B cell (primary cell): ENCODE results near the gene NMT2. TPM values are rescaled to one million over a fixed set of nuclear protein-coding genes. Genes with fewer than 3 reads are reported as not detected.

Experiments
- ATAC-seq: fragments of 200-7000 bp; cut with Tn5 transposase; one replicate; pipeline ENCODE4 v1.10.0; 2021; ENCODE audit warnings: low read depth, mild to moderate bottlenecking, moderate number of reproducible peaks, moderate library complexity
- CTCF ChIA-PET: fragments of 350-600 bp; sonication (Branson Sonifier 250); formaldehyde crosslinking; loops from one replicate; lab custom pipeline; 2021; ENCODE audit warnings: antibody characterized with exemption, inconsistent platforms; lab: Charles Lee
- POLR2A ChIA-PET: fragments of 350-600 bp; sonication (Branson Sonifier 250); formaldehyde crosslinking; loops from one replicate; lab custom pipeline; 2021; ENCODE audit warnings: antibody characterized with exemption; lab: Charles Lee
- DNase-seq: peaks from one replicate; pipeline ENCODE4 v3.0.0; 2013
- H2AFZ ChIP-seq: 2 replicates; pipeline ENCODE4 v1.6.1; 2012; ENCODE audit warnings: mild to moderate bottlenecking, low read depth, low read length; ENCODE audit not compliant: insufficient read depth, poor library complexity, severe bottlenecking
- H3K27ac ChIP-seq, 2 donors: 1 replicate in 1 of 2; 2 replicates in 1 of 2; pipeline ENCODE4 v1.5.1; 2012 to 2013; ENCODE audit warnings: low read length in 2 of 2, mild to moderate bottlenecking in 2 of 2, moderate library complexity in 1 of 2
- H3K27me3 ChIP-seq, 4 experiments: fragments of 200-600 bp in 1 of 4; sonication (generic) in 1 of 4; replicated peaks in 1 of 4; 1 replicate in 2 of 4; 2 replicates in 2 of 4; pipeline versions ENCODE4 v1.6.1 to v1.7.0; 2013 to 2016; ENCODE audit warnings: low read length in 3 of 4, mild to moderate bottlenecking in 2 of 4, mixed read lengths in 1 of 4, moderate library complexity in 1 of 4; ENCODE audit not compliant: insufficient read depth in 4 of 4, control insufficient read depth in 3 of 4; ENCODE audit errors: control extremely low read depth in 1 of 4
- H3K36me3 ChIP-seq, 2 experiments: replicated peaks in 1 of 2; 1 replicate in 1 of 2; 2 replicates in 1 of 2; pipeline versions ENCODE4 v1.6.1 to v1.7.1; 2013; ENCODE audit warnings: low read length in 1 of 2; ENCODE audit not compliant: insufficient read depth in 2 of 2, control insufficient read depth in 1 of 2; ENCODE audit errors: control extremely low read depth in 1 of 2, extremely low read depth in 1 of 2
- H3K4me1 ChIP-seq, 2 donors: fragments of 200-600 bp in 1 of 2; sonication (generic) in 1 of 2; 1 replicate in 1 of 2; 2 replicates in 1 of 2; pipeline versions ENCODE4 v1.5.1 to v1.6.1; 2013 to 2017; ENCODE audit warnings: low read length in 2 of 2; ENCODE audit not compliant: control insufficient read depth in 2 of 2, insufficient read depth in 2 of 2
- H3K4me2 ChIP-seq: replicated peaks from 2 replicates; pipeline ENCODE3; 2012; ENCODE audit warnings: mild to moderate bottlenecking, low read depth, low read length; ENCODE audit not compliant: poor library complexity, severe bottlenecking
- H3K4me3 ChIP-seq, 5 experiments: fragments of 200-600 bp in 1 of 5; sonication (generic) in 1 of 5; 1 replicate in 3 of 5; 2 replicates in 2 of 5; pipeline versions ENCODE4 v1.5.1 to v1.7.0; 2011 to 2016; ENCODE audit warnings: low read length in 4 of 5, mild to moderate bottlenecking in 4 of 5, low read depth in 2 of 5, control low read depth in 1 of 5, moderate library complexity in 1 of 5; ENCODE audit not compliant: insufficient read depth in 1 of 5; ENCODE audit errors: control extremely low read depth in 1 of 5, extremely low read depth in 1 of 5
- H3K79me2 ChIP-seq: fragments of 200-600 bp; sonication (generic); one replicate; pipeline ENCODE4 v1.6.0; 2016; ENCODE audit warnings: low read length; ENCODE audit not compliant: control insufficient read depth, insufficient read depth
- H3K9ac ChIP-seq: fragments of 200-600 bp; sonication (generic); 2 replicates; pipeline ENCODE4 v1.6.1; 2017; ENCODE audit warnings: mild to moderate bottlenecking, low read length, moderate library complexity
- H3K9me3 ChIP-seq, 3 donors: one replicate each; pipeline versions ENCODE4 v1.6.1 to v1.7.1; 2013; ENCODE audit warnings: low read length in 2 of 3; ENCODE audit not compliant: control insufficient read depth in 2 of 3, insufficient read depth in 1 of 3; ENCODE audit errors: control extremely low read depth in 1 of 3
- H4K20me1 ChIP-seq: 2 replicates; pipeline ENCODE4 v1.6.0; 2012; ENCODE audit warnings: mild to moderate bottlenecking, low read length; ENCODE audit not compliant: insufficient read depth, control insufficient read depth, poor library complexity, severe bottlenecking
- H3K27ac Mint-ChIP-seq: one replicate; pipeline ENCODE4 v1.8.0; 2021; ENCODE audit warnings: mixed read lengths
- H3K27me3 Mint-ChIP-seq: one replicate; pipeline ENCODE4 v1.8.0; 2021; ENCODE audit warnings: mixed read lengths
- H3K4me1 Mint-ChIP-seq: one replicate; pipeline ENCODE4 v1.8.0; 2021; ENCODE audit warnings: mixed read lengths
- H3K4me3 Mint-ChIP-seq: one replicate; pipeline ENCODE4 v1.8.0; 2021; ENCODE audit warnings: mixed read lengths
- H3K9me3 Mint-ChIP-seq: one replicate; pipeline ENCODE4 v1.8.0; 2022; ENCODE audit warnings: mixed read lengths; ENCODE audit not compliant: insufficient read depth
- CTCF ChIP-seq: fragments of 200-600 bp; IDR thresholded peaks from one replicate; pipeline ENCODE4 v1.8.0; 2022; ENCODE audit warnings: antibody characterized with exemption, mild to moderate bottlenecking
- EZH2 ChIP-seq: IDR thresholded peaks from 2 replicates; pipeline ENCODE4 v1.6.1; 2012; ENCODE audit warnings: borderline replicate concordance, low read depth, mild to moderate bottlenecking, moderate library complexity, low read length; ENCODE audit not compliant: insufficient read depth, poor library complexity, severe bottlenecking
- WGBS: methylation state at CpG from one replicate; pipeline ENCODE4 v1.1.5; 2013; ENCODE audit warnings: missing lambda C conversion rate; ENCODE audit not compliant: insufficient coverage; 5-methylcytosine and 5-hydroxymethylcytosine counted together
- intact Hi-C: fragments of 100-400 bp; cut with micrococcal nuclease; formaldehyde crosslinking; loops from one replicate; pipeline ENCODE4 v1.10.0; 2022
- polyA plus RNA-seq: library from polyadenylated mRNA; depleted of rRNA; stranded (reverse); fragments of >200 nt; gene quantifications from 2 replicates; pipeline ENCODE4 v1.2.3, GENCODE V29; 2012
- total RNA-seq, 2 donors: library from RNA; stranded (reverse); fragments of 120-200 nt in 1 of 2; gene quantifications; 1 replicate in 1 of 2; 2 replicates in 1 of 2; pipeline versions ENCODE4 v1.2.3 to v1.2.4, GENCODE V29; 2013 to 2022

The NMT2 gene
- total and polyA plus RNA-seq, 2 donors (not counting 1 experiment from before 2014, with no cell fraction given): 2.8 to 73.3 TPM

DNA sequence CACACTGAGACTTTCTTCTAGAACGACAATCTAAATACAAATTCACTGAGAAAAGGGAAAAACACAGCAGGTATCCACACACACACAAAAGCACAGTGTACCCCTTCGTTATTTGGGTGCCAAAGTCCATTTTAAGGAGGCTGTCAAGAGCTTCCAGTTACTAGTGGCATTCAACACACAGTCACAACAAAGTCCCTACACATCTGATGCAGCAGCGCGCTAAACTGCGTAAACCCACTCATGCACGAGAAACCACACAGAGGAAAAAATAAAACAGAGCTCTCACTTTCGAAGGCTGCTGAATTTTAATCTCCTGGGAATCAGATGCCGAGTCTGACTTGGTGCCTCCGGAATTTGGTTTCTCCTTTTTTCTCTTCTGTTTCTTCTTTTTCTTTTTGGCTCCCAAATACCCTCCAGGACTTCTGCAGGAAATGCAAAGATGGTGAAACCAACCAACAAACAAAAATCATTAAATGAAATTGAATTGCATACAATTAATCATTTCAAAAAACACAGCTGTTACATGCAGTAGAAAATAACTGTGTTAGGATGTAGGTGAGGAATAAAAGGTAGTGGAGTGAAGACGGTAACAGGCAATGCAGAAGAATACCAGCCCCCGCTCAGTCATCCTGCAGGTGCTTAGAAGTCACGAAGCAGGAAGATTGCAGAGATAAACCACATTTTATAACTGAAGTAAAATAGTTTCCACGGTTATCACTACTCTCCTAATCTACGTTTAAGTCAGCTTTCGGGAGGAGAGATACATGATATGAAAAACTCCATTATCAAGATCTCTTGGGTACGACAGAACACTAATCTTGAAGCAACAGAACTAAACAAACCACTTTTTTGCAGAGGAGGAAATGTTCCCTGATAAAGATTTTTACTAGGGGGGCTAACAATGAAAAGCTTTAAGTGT, 27.1 kb downstream of the NMT2 start:
- Histone ChIP-seq H3K4me1 (peaks cover 23 to 24% of the 10 kb centered on the region in 2 donors), H3K36me3 (peaks cover 0 to 4% of the 10 kb centered on the region in 2 experiments), H4K20me1 (no peaks in the 10 kb centered on the region), H3K79me2 (peaks cover 26% of the 10 kb centered on the region), H3K9ac (peak overlapping the region; percentile 43), H3K4me2 (peak overlapping the region; percentile 63), H3K4me3 (peak overlapping the region in 3 of 5 experiments; percentile 13 to 39 (median 24)), H3K27me3 (no peaks in the 10 kb centered on the region), H3K27ac (peak overlapping the region; percentile 20 to 58), H2AFZ (no peak overlapping the region), H3K9me3 (no peaks in the 10 kb centered on the region)
- H3K4me1 Mint-ChIP-seq: peaks cover 42% of the 10 kb centered on the region
- no peaks in the 10 kb centered on the region for H3K27me3 Mint-ChIP-seq
- intact Hi-C loops: loop anchor here (1.0 to 10.0 kb wide), 4 partner anchors 27 to 397 kb away; partner anchors contain the start of genes NMT2 and RPP38
- ATAC-seq (peak; percentile 91), DNase-seq (peak; percentile 90)
- H3K9me3 Mint-ChIP-seq: no peaks in the 10 kb centered on the region
- peak overlapping the region; percentile 84 for H3K4me3 Mint-ChIP-seq
- ChIA-PET CTCF (interaction anchor here (0.9 to 3.0 kb wide), 7 partner anchors 10 to 35 kb away, joined by 3 to 22 read pairs (median 5); partner anchors contain the start of gene NMT2), POLR2A (interaction anchor here (0.7 to 4.1 kb wide), 3 partner anchors 26 to 67 kb away, joined by 4 to 24 read pairs (median 4); partner anchors contain the start of gene NMT2)
- peak overlapping the region; percentile 92 for H3K27ac Mint-ChIP-seq
- 11% methylated on average over 9 of the region's 16 CpGs for WGBS
- TF ChIP-seq EZH2: no peak
- no peak for TF ChIP-seq CTCF
